Skeletal muscle cell (primary cell): ENCODE data around the gene CLPTM1.
"Not testable (repeated sequence)": the region's sequence is repeated elsewhere in the genome, so short reads cannot be mapped to it uniquely, and the experiment has no call there.

ENCODE experiments used
- DNase-seq: peaks from one replicate; pipeline ENCODE4 v3.0.0-alpha.2; 2010; ENCODE audit warnings: low read depth
- H3K4me3 ChIP-seq: 2 replicates; pipeline ENCODE4 v1.5.1; 2011; ENCODE audit warnings: low read depth, mild to moderate bottlenecking, control low read depth, low read length, moderate library complexity

The CLPTM1 gene, protein sequence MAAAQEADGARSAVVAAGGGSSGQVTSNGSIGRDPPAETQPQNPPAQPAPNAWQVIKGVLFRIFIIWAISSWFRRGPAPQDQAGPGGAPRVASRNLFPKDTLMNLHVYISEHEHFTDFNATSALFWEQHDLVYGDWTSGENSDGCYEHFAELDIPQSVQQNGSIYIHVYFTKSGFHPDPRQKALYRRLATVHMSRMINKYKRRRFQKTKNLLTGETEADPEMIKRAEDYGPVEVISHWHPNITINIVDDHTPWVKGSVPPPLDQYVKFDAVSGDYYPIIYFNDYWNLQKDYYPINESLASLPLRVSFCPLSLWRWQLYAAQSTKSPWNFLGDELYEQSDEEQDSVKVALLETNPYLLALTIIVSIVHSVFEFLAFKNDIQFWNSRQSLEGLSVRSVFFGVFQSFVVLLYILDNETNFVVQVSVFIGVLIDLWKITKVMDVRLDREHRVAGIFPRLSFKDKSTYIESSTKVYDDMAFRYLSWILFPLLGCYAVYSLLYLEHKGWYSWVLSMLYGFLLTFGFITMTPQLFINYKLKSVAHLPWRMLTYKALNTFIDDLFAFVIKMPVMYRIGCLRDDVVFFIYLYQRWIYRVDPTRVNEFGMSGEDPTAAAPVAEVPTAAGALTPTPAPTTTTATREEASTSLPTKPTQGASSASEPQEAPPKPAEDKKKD

DNA sequence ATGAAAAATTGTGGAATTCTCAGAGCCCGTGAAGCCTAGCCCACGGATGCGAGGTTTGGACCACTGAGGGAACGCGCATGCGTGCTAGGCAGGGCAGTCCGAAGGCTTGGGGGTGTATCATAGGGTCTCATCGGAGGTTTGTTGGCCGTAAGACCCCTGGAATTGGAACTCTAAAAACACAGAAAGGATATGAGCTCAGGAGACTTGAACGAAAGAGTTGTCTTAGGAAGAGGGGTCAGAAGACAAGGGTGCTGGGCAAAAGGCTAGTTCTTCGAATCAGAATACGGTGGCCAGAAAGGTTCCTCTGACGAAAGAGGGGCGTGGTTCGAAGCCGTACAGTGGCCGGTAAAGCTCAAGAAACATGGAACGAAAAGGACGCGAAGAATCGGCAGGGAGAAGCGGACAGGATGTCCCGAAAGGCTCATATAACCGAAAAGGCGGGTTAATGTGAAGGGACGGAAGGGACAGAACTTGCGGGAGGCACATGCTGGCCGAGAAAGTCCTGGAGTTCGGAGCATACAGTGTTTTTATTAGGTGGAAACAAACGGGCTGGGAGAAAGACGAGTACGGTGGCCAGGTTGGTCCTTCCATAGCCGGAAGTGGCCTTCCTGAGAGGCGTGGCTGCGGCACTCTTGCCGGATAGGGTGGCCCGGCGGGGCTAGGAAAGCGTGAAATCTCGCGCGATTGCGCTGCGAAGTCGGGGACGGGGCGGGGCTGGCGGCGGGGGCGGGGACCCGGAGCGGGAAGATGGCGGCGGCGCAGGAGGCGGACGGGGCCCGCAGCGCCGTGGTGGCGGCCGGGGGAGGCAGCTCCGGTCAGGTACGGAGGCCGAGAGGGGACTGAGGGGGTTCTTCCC lies at the start of gene CLPTM1:
CLPTM1 (plus strand) TSS at position 732 of the 856 bp plus-strand sequence; CDS start at position 748, 16 bp downstream.
- peak; percentile 90 for DNase-seq
- peak within 1 kb of the TSS; percentile 95 for H3K4me3 ChIP-seq

DNA sequence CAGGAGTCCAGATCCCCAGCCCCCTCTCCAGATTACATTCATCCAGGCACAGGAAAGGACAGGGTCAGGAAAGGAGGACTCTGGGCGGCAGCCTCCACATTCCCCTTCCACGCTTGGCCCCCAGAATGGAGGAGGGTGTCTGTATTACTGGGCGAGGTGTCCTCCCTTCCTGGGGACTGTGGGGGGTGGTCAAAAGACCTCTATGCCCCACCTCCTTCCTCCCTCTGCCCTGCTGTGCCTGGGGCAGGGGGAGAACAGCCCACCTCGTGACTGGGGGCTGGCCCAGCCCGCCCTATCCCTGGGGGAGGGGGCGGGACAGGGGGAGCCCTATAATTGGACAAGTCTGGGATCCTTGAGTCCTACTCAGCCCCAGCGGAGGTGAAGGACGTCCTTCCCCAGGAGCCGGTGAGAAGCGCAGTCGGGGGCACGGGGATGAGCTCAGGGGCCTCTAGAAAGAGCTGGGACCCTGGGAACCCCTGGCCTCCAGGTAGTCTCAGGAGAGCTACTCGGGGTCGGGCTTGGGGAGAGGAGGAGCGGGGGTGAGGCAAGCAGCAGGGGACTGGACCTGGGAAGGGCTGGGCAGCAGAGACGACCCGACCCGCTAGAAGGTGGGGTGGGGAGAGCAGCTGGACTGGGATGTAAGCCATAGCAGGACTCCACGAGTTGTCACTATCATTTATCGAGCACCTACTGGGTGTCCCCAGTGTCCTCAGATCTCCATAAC lies 49.6 kb upstream of the CLPTM1 start, which contains the start of gene APOE:
APOE (plus strand) TSS at position 360 of the 724 bp plus-strand sequence. CDS start 829 bp downstream, outside the sequence.
- peak within 1 kb of the TSS; percentile 47 for H3K4me3 ChIP-seq
- DNase-seq = no peak

DNA sequence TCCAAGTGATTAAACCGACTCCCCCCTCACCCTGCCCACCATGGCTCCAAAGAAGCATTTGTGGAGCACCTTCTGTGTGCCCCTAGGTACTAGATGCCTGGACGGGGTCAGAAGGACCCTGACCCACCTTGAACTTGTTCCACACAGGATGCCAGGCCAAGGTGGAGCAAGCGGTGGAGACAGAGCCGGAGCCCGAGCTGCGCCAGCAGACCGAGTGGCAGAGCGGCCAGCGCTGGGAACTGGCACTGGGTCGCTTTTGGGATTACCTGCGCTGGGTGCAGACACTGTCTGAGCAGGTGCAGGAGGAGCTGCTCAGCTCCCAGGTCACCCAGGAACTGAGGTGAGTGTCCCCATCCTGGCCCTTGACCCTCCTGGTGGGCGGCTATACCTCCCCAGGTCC lies 47.6 kb upstream of the CLPTM1 start:
- H3K4me3 ChIP-seq = no peak overlapping the region

GRCh38 chr19:44908074-44908835 lies 46.9 kb upstream of the CLPTM1 start:
- no peak for DNase-seq
- H3K4me3 ChIP-seq = no peak overlapping the region

More for the DNA sequence above, 47.6 kb upstream of the CLPTM1 start:
- no peak for DNase-seq

GRCh38 chr19:44908836-44909261 lies 46.3 kb upstream of the CLPTM1 start:
- H3K4me3 ChIP-seq = no peak overlapping the region
- no peak for DNase-seq

- no peak overlapping the region for H3K4me3 ChIP-seq
- DNase-seq = no peak
Measured at GRCh38 chr19:44909775-44910174, 45.4 kb upstream of the CLPTM1 start.

GRCh38 chr19:44911896-44912295 lies 43.3 kb upstream of the CLPTM1 start:
- not testable (repeated sequence) for DNase-seq, H3K4me3 ChIP-seq

- peak; percentile 37 for DNase-seq
- H3K4me3 ChIP-seq = no peak overlapping the region
Measured at GRCh38 chr19:44912854-44913253, 42.3 kb upstream of the CLPTM1 start.

- DNase-seq = not testable (repeated sequence)
- H3K4me3 ChIP-seq = peak overlapping the region; percentile 49
Measured at GRCh38 chr19:44913512-44914432, 41.4 kb upstream of the CLPTM1 start.

DNA sequence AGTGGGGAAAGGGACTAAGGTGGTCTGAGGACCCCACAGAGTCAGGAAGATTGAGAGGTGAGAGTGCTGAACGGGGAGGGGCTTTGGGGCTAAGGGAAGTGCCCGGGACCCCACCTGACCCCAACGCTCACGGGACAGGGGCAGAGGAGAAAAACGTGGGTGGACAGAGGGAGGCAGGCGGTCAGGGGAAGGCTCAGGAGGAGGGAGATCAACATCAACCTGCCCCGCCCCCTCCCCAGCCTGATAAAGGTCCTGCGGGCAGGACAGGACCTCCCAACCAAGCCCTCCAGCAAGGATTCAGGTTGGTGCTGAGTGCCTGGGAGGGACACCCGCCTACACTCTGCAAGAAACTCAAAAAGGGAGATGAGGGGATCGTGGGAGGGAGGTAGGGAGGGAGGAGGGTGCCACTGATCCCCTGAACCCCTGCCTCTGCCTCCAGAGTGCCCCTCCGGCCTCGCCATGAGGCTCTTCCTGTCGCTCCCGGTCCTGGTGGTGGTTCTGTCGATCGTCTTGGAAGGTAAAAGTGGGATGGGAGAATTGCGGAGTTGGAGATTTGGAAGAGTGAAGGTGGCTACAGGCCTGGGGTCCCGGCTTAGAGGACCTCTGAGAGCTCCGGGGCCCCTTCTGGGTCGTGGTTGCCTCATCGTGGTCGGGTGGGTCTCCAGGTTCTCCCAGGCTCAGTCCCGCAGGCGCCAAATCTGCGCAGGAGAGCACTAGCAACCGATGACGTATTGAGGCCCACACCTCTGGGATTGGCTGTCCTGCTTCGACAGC lies 40.6 kb upstream of the CLPTM1 start, which contains the start of gene APOC1:
APOC1 (plus strand) TSS at position 176 of the 774 bp plus-strand sequence; CDS start at position 460, 284 bp downstream.
- H3K4me3 ChIP-seq = peak within 1 kb of the TSS; percentile 49
- DNase-seq = not testable (repeated sequence)

- H3K4me3 ChIP-seq = no peak overlapping the region
- DNase-seq = no peak
Measured at GRCh38 chr19:44924243-44924725, 30.9 kb upstream of the CLPTM1 start.

- no peak overlapping the region for H3K4me3 ChIP-seq
- DNase-seq = peak; percentile 86
Measured at GRCh38 chr19:44925114-44925891, 29.9 kb upstream of the CLPTM1 start.

DNA sequence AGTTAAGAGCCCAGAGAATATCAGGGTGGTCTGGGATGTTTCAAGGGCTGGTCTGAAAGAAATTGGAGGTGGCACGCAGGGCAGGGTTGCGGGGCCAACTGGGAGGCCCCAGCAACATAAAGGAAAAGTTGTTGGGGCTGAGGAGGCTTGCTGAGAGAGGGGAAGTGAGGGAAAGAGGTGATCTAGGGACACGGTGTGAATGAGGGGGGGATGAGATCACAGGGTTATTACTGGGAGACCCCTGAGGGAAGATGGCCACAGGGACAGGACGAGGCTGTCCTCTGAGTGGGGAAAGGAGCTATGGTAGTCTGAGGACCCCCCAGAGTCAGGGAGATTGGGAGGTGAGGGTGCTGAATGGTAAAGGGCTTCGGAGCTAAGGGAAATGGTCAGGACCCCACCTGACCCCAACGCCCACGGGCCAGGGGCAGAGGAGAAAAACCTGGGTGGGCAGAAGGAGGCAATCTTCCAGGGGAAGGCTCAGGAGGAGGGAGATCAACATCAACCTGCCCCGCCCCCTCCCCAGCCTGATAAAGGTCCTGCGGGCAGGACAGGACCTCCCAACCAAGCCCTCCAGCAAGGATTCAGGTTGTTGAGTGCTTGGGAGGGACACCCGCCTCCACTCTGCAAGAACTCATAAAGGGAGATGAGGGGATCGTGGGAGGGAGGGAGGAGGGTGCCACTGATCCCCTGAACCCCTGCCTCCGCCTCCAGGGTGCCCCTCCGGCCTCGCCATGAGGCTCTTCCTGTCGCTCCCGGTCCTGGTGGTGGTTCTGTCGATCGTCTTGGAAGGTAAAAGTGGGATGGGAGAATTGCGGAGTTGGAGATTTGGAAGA lies 28.7 kb upstream of the CLPTM1 start:
- not testable (repeated sequence) for H3K4me3 ChIP-seq, DNase-seq

DNA sequence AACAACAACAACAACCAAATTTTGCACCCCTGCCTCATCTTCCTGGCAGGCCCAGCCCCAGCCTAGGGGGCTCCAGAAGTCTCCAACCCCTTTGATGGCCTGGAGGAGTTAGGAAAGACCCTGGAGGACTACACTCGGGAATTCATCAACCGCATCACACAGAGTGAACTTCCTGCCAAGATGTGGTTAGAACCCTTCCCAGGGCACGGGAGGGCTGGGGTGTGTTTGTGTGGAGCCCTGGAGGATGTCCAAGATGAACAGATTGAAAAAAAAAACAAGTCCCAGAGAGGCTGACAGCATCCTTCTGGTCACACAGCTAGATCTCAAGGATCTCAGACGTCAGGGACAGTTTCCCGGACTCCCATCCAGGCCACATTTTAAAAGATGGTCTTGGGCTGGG lies 27.4 kb upstream of the CLPTM1 start:
- peak; percentile 70 for DNase-seq
- no peak overlapping the region for H3K4me3 ChIP-seq

- DNase-seq = no peak
- H3K4me3 ChIP-seq = no peak overlapping the region
Measured at GRCh38 chr19:44930088-44930487, 25.1 kb upstream of the CLPTM1 start.
